ENCODE results near the gene NCK2.

Gene NCK2

GRCh38 chr2:105929516-105929915 lies 184.8 kb downstream of the NCK2 start:
- Histone ChIP-seq H3F3A (ENCODE audit: control insufficient read depth, insufficient read depth) (no peaks in the 10 kb centered on the region), H4K20me1 (ENCODE audit: control insufficient read depth, insufficient read depth, low read depth, low read length) (no peaks in the 10 kb centered on the region), H3K36me3 (ENCODE audit: control insufficient read depth, low read length) (no peaks in the 10 kb centered on the region), H3K4me2 (ENCODE audit: low read length) (no peak overlapping the region), H3K4me1 (ENCODE audit: control insufficient read depth, low read length) (no peaks in the 10 kb centered on the region), H3K27ac (ENCODE audit: low read depth, low read length) (no peak overlapping the region), H3K79me2 (ENCODE audit: control insufficient read depth, low read length) (no peaks in the 10 kb centered on the region), H3K9me2 (replicated peaks; ENCODE audit: control insufficient read depth, low read length) (no peaks in the 10 kb centered on the region), H3K27me3 (ENCODE audit: control insufficient read depth, low read length) (no peaks in the 10 kb centered on the region), H3K4me3 (ENCODE audit: low read length) (no peak overlapping the region), H3K9me3 (ENCODE audit: control insufficient read depth, insufficient read depth, low read length) (peaks cover 6% of the 10 kb centered on the region; the same call in 1 of the 2 replicates)
- TF ChIP-seq, protein P1, sequence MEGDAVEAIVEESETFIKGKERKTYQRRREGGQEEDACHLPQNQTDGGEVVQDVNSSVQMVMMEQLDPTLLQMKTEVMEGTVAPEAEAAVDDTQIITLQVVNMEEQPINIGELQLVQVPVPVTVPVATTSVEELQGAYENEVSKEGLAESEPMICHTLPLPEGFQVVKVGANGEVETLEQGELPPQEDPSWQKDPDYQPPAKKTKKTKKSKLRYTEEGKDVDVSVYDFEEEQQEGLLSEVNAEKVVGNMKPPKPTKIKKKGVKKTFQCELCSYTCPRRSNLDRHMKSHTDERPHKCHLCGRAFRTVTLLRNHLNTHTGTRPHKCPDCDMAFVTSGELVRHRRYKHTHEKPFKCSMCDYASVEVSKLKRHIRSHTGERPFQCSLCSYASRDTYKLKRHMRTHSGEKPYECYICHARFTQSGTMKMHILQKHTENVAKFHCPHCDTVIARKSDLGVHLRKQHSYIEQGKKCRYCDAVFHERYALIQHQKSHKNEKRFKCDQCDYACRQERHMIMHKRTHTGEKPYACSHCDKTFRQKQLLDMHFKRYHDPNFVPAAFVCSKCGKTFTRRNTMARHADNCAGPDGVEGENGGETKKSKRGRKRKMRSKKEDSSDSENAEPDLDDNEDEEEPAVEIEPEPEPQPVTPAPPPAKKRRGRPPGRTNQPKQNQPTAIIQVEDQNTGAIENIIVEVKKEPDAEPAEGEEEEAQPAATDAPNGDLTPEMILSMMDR (IDR thresholded peaks at IDR 0.05; ENCODE audit: low read depth, low read length, poor library complexity, severe bottlenecking) = no peak
- no peak for TF ChIP-seq EZH2phosphoT487 (IDR thresholded peaks at IDR 0.05; ENCODE audit: borderline replicate concordance, low read length)

DNA sequence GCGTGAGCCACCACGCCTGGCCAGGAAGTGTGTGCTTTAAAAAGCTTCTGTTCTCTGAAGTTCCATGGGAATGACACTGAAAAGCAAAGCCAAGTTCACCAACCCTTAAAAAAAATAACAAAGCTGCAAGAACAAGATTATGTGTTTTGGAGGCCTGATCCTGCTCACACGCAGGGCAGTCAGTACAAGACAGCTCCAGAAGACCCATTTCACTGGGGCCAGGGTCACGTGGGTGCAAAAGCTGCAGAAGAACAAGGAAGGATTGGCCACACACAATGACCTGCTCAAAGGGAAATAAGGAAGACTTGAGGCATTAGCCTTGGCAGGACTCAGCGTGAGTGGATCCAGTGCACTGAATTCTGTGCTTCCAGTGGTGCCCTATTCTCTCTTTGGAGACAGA lies 187.9 kb downstream of the NCK2 start:
- no peaks in the 10 kb centered on the region for H3K27me3 ChIP-seq (ENCODE audit: control insufficient read depth, low read length)
- H4K20me1 ChIP-seq (ENCODE audit: control insufficient read depth, insufficient read depth, low read depth, low read length) = no peaks in the 10 kb centered on the region
- no peaks in the 10 kb centered on the region for H3K4me1 ChIP-seq (ENCODE audit: control insufficient read depth, low read length)
- H3K4me3 ChIP-seq (ENCODE audit: low read length) = no peak overlapping the region
- H3K4me2 ChIP-seq (ENCODE audit: low read length) = no peak overlapping the region
- TF ChIP-seq, protein P1 (IDR thresholded peaks at IDR 0.05; ENCODE audit: low read depth, low read length, poor library complexity, severe bottlenecking) = no peak
- no peak for TF ChIP-seq EZH2phosphoT487 (IDR thresholded peaks at IDR 0.05; ENCODE audit: borderline replicate concordance, low read length)
- no peaks in the 10 kb centered on the region for H3K79me2 ChIP-seq (ENCODE audit: control insufficient read depth, low read length)
- H3F3A ChIP-seq (ENCODE audit: control insufficient read depth, insufficient read depth) = no peaks in the 10 kb centered on the region
- no peak overlapping the region for H3K27ac ChIP-seq (ENCODE audit: low read depth, low read length)
- no peaks in the 10 kb centered on the region for H3K9me2 ChIP-seq (replicated peaks; ENCODE audit: control insufficient read depth, low read length)
- no peaks in the 10 kb centered on the region for H3K36me3 ChIP-seq (ENCODE audit: control insufficient read depth, low read length)
- H3K9me3 ChIP-seq (ENCODE audit: control insufficient read depth, insufficient read depth, low read length) = peaks cover 6% of the 10 kb centered on the region; the same call in 1 of the 2 replicates

GRCh38 chr2:105933906-105934305 lies 189.2 kb downstream of the NCK2 start:
- TF ChIP-seq, protein P1 (IDR thresholded peaks at IDR 0.05; ENCODE audit: low read depth, low read length, poor library complexity, severe bottlenecking) = no peak
- TF ChIP-seq EZH2phosphoT487 (IDR thresholded peaks at IDR 0.05; ENCODE audit: borderline replicate concordance, low read length) = no peak
- Histone ChIP-seq H4K20me1 (ENCODE audit: control insufficient read depth, insufficient read depth, low read depth, low read length) (no peaks in the 10 kb centered on the region), H3K4me2 (ENCODE audit: low read length) (no peak overlapping the region), H3K4me1 (ENCODE audit: control insufficient read depth, low read length) (no peaks in the 10 kb centered on the region), H3K9me2 (replicated peaks; ENCODE audit: control insufficient read depth, low read length) (no peaks in the 10 kb centered on the region), H3K9me3 (ENCODE audit: control insufficient read depth, insufficient read depth, low read length) (peaks cover 6% of the 10 kb centered on the region; the same call in 1 of the 2 replicates), H3K36me3 (ENCODE audit: control insufficient read depth, low read length) (no peaks in the 10 kb centered on the region), H3K27ac (ENCODE audit: low read depth, low read length) (no peak overlapping the region), H3K79me2 (ENCODE audit: control insufficient read depth, low read length) (no peaks in the 10 kb centered on the region), H3F3A (ENCODE audit: control insufficient read depth, insufficient read depth) (no peaks in the 10 kb centered on the region), H3K4me3 (ENCODE audit: low read length) (no peak overlapping the region), H3K27me3 (ENCODE audit: control insufficient read depth, low read length) (no peaks in the 10 kb centered on the region)

All from DOHH2 (cell line).